ENCODE results near the gene CSNK1A1.

DNA sequence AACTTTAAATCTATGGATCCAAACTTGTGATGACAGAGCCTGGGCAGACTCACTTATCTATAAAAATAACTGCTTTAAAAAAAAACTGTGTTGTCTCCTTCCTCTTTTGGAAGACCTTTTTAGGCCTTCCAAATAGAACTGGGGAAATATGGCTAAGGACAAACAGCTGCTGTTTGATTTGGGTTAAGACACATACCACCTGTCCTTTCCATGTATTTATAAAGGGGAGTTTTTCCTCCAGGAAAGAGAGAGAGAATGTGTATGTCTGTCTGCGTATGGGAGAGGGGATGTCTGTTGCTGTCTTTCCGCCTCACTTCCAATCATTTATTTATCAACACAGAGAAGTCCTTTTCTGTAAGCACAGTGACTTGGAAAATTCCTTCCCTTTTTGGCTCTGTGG is 32.9 kb upstream of the CSNK1A1 start:
- TF ChIP-seq, protein P1, sequence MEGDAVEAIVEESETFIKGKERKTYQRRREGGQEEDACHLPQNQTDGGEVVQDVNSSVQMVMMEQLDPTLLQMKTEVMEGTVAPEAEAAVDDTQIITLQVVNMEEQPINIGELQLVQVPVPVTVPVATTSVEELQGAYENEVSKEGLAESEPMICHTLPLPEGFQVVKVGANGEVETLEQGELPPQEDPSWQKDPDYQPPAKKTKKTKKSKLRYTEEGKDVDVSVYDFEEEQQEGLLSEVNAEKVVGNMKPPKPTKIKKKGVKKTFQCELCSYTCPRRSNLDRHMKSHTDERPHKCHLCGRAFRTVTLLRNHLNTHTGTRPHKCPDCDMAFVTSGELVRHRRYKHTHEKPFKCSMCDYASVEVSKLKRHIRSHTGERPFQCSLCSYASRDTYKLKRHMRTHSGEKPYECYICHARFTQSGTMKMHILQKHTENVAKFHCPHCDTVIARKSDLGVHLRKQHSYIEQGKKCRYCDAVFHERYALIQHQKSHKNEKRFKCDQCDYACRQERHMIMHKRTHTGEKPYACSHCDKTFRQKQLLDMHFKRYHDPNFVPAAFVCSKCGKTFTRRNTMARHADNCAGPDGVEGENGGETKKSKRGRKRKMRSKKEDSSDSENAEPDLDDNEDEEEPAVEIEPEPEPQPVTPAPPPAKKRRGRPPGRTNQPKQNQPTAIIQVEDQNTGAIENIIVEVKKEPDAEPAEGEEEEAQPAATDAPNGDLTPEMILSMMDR (IDR thresholded peaks at IDR 0.05): no peak
- TF ChIP-seq EP300 (IDR thresholded peaks at IDR 0.05) (no peak), POLR2A (IDR thresholded peaks at IDR 0.05) (no peak), POLR2AphosphoS5 (IDR thresholded peaks at IDR 0.05) (no peak)
